Heart right ventricle (tissue), 16 donors: ENCODE results near the gene LIPA. TPM values are rescaled to one million over a fixed set of nuclear protein-coding genes. Genes with fewer than 3 reads are reported as not detected.

Experiments
- ATAC-seq, 8 donors: fragments of 200-7000 bp; cut with Tn5 transposase; one replicate each; pipeline ENCODE4 v1.9.1; 2020; ENCODE audit warnings: mild to moderate bottlenecking in 8 of 8, moderate library complexity in 8 of 8, moderate number of reproducible peaks in 1 of 8
- DNase-seq, 2 donors: peaks; one replicate each; pipeline ENCODE4 v3.0.0-alpha.2; 2020
- H3K27ac ChIP-seq, 10 donors: fragments of 200-600 bp; sonication (generic) in 2 of 10; one replicate each; pipeline versions ENCODE4 v1.5.0 to v1.8.0; 2020 to 2022; ENCODE audit warnings: mild to moderate bottlenecking in 3 of 10
- H3K27me3 ChIP-seq, 7 donors: fragments of 200-600 bp; one replicate each; pipeline ENCODE4 v1.8.0; 2021 to 2022; ENCODE audit warnings: mild to moderate bottlenecking in 2 of 7
- H3K36me3 ChIP-seq, 9 donors: fragments of 200-600 bp; sonication (generic) in 1 of 9; one replicate each; pipeline versions ENCODE4 v1.5.0 to v1.8.0; 2020 to 2022; ENCODE audit warnings: mild to moderate bottlenecking in 2 of 9
- H3K4me1 ChIP-seq, 9 donors: fragments of 200-600 bp; sonication (generic) in 1 of 9; one replicate each; pipeline versions ENCODE4 v1.5.0 to v1.8.0; 2020 to 2022; ENCODE audit warnings: mild to moderate bottlenecking in 4 of 9
- H3K4me3 ChIP-seq, 10 donors: fragments of 200-600 bp; sonication (generic) in 2 of 10; one replicate each; pipeline versions ENCODE4 v1.5.0 to v1.8.0; 2020 to 2022; ENCODE audit warnings: mild to moderate bottlenecking in 7 of 10, moderate library complexity in 2 of 10
- H3K9me3 ChIP-seq, 11 donors: fragments of 200-600 bp in 10 of 11; sonication (generic) in 2 of 11; one replicate each; pipeline versions ENCODE4 v1.5.0 to v1.8.0; 2013 to 2022; ENCODE audit warnings: mild to moderate bottlenecking in 2 of 11, control low read depth in 1 of 11, moderate library complexity in 1 of 11
- WGBS, 2 donors: extraction: QIAGEN DNeasy Blood & Tissue Kit; methylation state at CpG; one replicate each; pipeline ENCODE4 v1.1.7; 2013; ENCODE audit warnings: inconsistent platforms in 1 of 2; 5-methylcytosine and 5-hydroxymethylcytosine counted together
- intact Hi-C, 10 donors: fragments of 100-400 bp; cut with DNase I; formaldehyde crosslinking; loops; one replicate each; pipeline versions ENCODE4 v1.11.1 to v1.14.2; 2022
- polyA plus RNA-seq, 2 donors: library from polyadenylated mRNA; stranded (reverse); fragments of 200-250 nt; gene quantifications; one replicate each; pipeline ENCODE4 v1.2.3, GENCODE V29; 2013
- total RNA-seq, 10 donors: library from RNA; stranded (reverse); fragmentation: NEBNext Ultra II Directional in 3 of 10; extraction: Animal tissue kit (Norgen Biotek cat#: 25700) in 3 of 10; gene quantifications; one replicate each; pipeline versions ENCODE4 v1.2.1 to v1.2.4, GENCODE V29; 2021 to 2023
- TF ChIP-seq, protein P1 (sequence below), 9 donors: fragments of 200-600 bp; sonication (generic) in 2 of 9; IDR thresholded peaks; one replicate each; pipeline versions ENCODE4 v1.5.0 to v1.8.0; 2021 to 2022; ENCODE audit warnings: antibody characterized with exemption in 9 of 9, mild to moderate bottlenecking in 5 of 9, moderate library complexity in 1 of 9
- donor health status: Arrhythmogenic right ventricular cardiomyopathy.
- donor health status: ischemic (EF 13 %, LVEDD 7.1; RV severe dilation, severe dysfunction).
- donor health status: healthy with polysubstance abuse.
- donor health status: DM: no; HTN: yes; CAD: no.
- donor health status: DM: no; HTN: no; CAD: no.
- donor health status: ischemic (EF 25% LVEDD 6.9; RV normal size, moderate dysfunction).
- donor health status: ischemic (EF 25% LVEDD 5.7; RV mildly dilated, moderate dysfunction).
- donor health status: healthy.
- donor health status: DM: yes; HTN: yes; CAD: no.
- donor health status: Ischemic cardiomyopathy.
- donor health status: ischemic (EF 35%, LVEDD 5.7; RV mildly dilated, moderate dysfunction).
- donor health status: nonischemic (EF 11% LVEDD 7.7; RV severe dilation, severe dysfunction).
- donor health status: DM: yes; HTN: yes; CAD: no.
- donor health status: PGD.
- donor health status: ischemic (EF 29% LVEDD 5.4; RV normal size, mild dysfunction).
- donor health status: nonischemic (EF 23%, LVEDD 6.1; RV moderate dilation, normal function).

LIPA gene
- total and polyA plus RNA-seq, 12 donors, result 7.8 to 58.5 (median 15.3) TPM

DNA sequence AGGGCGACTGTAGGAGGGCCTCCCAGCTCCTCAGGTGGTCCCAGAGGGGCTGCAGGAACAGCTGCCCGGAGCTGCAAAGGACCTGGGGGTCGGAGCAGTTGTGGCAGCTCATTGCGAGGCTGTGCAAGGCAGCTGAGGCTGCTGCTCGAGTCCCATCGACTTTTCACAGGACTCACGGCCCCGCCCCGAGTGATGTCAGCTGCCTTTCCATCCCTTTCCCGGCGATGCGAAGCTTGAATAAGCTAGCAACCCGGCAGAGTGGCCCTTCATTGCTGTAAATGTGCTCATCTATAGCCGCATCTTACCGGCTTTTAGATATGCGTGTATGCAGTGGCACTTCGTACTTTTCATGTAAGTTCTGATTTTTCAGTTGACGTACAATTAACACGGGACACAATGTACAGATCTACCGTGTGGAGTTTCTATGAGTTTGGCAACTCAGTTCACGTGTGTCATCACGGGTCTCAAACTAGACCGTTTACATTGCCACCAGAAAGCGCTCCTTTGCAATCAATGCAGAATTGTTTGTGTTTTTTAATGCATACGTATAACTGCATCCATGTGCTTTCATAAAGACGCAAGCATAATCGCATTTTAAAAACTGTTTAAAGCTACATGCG lies 44.3 kb downstream of the LIPA start, which contains the start of gene CH25H:
CH25H (minus strand) TSS at position 137 of the 620 bp plus-strand sequence; CDS start at position 112, 25 bp downstream.
- peak; percentile 72 to 87 for DNase-seq
- ATAC-seq, result peak; percentile 85 to 96 (median 90)
- Histone ChIP-seq H3K27ac (peak within 1 kb of the TSS; percentile 78 to 93 (median 83)), H3K4me1 (peaks cover 0 to 28% (median 20%) of the 10 kb centered on the region in 9 donors), H3K27me3 (peaks cover 0 to 88% (median 20%) of the 10 kb centered on the region in 7 donors), H3K4me3 (peak within 1 kb of the TSS; percentile 21 to 67 (median 56)), H3K36me3 (no peaks in the 10 kb centered on the region), H3K9me3 (no peaks in the 10 kb centered on the region)
- TF ChIP-seq, protein P1, sequence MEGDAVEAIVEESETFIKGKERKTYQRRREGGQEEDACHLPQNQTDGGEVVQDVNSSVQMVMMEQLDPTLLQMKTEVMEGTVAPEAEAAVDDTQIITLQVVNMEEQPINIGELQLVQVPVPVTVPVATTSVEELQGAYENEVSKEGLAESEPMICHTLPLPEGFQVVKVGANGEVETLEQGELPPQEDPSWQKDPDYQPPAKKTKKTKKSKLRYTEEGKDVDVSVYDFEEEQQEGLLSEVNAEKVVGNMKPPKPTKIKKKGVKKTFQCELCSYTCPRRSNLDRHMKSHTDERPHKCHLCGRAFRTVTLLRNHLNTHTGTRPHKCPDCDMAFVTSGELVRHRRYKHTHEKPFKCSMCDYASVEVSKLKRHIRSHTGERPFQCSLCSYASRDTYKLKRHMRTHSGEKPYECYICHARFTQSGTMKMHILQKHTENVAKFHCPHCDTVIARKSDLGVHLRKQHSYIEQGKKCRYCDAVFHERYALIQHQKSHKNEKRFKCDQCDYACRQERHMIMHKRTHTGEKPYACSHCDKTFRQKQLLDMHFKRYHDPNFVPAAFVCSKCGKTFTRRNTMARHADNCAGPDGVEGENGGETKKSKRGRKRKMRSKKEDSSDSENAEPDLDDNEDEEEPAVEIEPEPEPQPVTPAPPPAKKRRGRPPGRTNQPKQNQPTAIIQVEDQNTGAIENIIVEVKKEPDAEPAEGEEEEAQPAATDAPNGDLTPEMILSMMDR (IDR thresholded peaks at IDR 0.05), result no peak
- 1% methylated on average over 28 of the region's 28 CpGs for WGBS, 2 donors
- intact Hi-C loops, result loop anchor here in 3 of 10 donors (5.0 to 10.0 kb wide), 2 partner anchors 112 to 120 kb away; no protein-coding TSS in a partner anchor

DNA sequence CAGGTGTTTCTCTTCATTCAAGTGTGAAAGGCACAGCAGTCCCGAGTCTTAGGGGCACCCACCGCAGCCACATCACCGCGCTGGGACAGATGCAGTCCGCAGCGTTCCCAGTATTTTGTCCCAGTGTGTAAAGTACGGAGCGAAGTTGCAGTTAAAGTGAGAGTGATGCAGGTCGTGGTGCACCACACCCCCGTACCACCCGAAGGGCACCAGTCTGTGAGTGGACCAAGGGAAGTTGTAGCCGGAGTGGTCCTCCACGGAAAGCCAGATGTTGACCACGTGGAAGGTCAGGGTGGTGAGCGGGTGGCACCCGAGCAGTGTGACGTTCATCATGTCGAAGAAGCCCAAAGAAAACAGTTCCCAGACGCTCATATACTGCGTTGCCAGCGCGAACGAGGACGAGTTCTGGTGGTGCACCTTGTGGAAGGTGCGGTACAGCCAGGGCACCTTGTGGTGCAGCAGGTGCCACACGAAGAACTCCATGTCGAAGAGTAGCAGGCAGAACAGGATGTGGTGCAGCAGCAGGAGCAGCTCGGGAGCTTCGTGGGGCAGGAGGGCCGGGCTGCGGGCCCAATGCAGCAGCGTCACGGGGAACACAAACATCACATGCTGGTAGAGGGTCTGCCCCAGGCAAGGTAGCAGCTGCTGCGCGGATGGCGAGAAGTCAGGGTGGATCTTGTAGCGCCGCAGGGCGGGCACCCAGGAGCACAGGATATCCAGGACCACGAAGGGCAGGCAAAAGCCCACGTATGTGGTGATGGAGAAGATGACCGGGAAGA lies 45.0 kb downstream of the LIPA start:
- 10 to 11% methylated on average over 42 of the region's 42 CpGs for WGBS, 2 donors
- H3K27me3 ChIP-seq, result peaks cover 0 to 88% (median 20%) of the 10 kb centered on the region in 7 donors
- H3K4me1 ChIP-seq, result peaks cover 0 to 28% (median 20%) of the 10 kb centered on the region in 9 donors
- peak; percentile 20 to 71 (median 60) for ATAC-seq
- H3K27ac ChIP-seq, result peak overlapping the region in 9 of 10 donors; percentile 78 to 93 (median 86)
- peak overlapping the region; percentile 21 to 67 (median 56) for H3K4me3 ChIP-seq
- TF ChIP-seq, protein P1 (IDR thresholded peaks at IDR 0.05), result peak in 2 of 9 donors; percentile 12 to 30
- no peaks in the 10 kb centered on the region for H3K36me3 ChIP-seq
- DNase-seq, result peak in 1 of 2 donors; percentile 14
- intact Hi-C loops, result loop anchor here in 3 of 10 donors (5.0 to 10.0 kb wide), 2 partner anchors 112 to 119 kb away; no protein-coding TSS in a partner anchor
- no peaks in the 10 kb centered on the region for H3K9me3 ChIP-seq

DNA sequence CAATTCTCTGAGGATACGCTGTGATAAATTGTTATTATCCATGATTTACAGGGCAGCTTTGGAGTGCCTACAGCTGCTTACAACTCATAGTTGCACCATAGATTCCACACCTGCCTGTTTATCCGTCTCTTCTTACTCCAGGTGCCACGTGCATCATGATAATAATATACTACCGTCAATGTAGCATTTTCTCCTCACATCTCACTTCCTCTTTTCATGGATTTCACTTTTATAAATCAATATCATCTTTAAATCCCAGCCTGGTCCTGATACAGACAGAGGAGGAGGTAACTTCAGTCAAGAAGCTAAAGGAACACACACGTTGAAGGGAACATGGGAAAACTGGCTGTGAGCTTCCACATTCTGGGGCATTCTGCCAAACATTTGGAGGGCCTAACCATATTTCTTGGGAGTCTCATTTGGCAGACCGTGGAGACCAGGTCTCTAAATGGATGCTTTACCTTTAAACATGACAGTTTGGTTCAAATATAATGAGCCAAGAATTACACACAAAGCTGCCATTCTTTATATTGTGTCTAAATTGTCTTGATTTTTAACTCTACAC lies 46.9 kb downstream of the LIPA start:
- TF ChIP-seq, protein P1 (IDR thresholded peaks at IDR 0.05), result no peak
- intact Hi-C loops, result loop anchor here in 3 of 10 donors (5.0 to 10.0 kb wide), 2 partner anchors 110 to 117 kb away; no protein-coding TSS in a partner anchor
- Histone ChIP-seq H3K4me1 (peaks cover 0 to 28% (median 20%) of the 10 kb centered on the region in 9 donors), H3K4me3 (no peak overlapping the region), H3K27ac (no peak overlapping the region), H3K27me3 (peaks cover 0 to 71% (median 20%) of the 10 kb centered on the region in 7 donors), H3K36me3 (no peaks in the 10 kb centered on the region), H3K9me3 (no peaks in the 10 kb centered on the region)
- 63 to 80% methylated on average over 6 of the region's 6 CpGs for WGBS, 2 donors
- DNase-seq (no peak), ATAC-seq (no peak)

DNA sequence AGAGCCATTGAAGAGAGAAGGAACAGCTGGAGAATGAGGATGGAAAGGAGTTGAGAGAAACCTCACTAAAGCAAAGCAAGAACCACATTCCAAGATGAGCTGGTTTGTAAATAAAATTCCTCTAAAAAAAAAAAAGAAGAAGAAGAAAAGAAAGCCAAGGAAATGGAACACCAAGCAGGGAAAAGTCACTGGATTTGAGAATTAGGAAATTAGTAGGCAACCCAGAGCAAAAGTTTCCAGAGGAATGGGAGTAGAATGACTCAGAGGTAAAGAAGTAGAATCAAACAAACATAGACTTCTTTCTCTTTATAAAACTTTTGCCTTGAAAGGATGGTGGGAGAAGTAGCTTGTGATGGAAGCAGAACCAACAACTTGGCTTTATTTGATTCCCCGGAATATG lies 48.3 kb downstream of the LIPA start:
- DNase-seq (no peak), ATAC-seq (no peak)
- TF ChIP-seq, protein P1 (IDR thresholded peaks at IDR 0.05), result no peak
- WGBS, 2 donors, result 96 to 100% methylated on average over 1 of the region's 1 CpG
- intact Hi-C loops, result loop anchor here in 1 of 10 donors (10.0 kb wide), 1 partner anchor 108 kb away; no protein-coding TSS in a partner anchor
- Histone ChIP-seq H3K9me3 (no peaks in the 10 kb centered on the region), H3K27ac (no peak overlapping the region), H3K4me3 (no peak overlapping the region), H3K27me3 (peaks cover 0 to 58% (median 16%) of the 10 kb centered on the region in 7 donors), H3K36me3 (no peaks in the 10 kb centered on the region), H3K4me1 (peaks cover 0 to 23% (median 17%) of the 10 kb centered on the region in 9 donors)
